ENCODE results near the gene RFNG. TPM values are rescaled to one million over a fixed set of nuclear protein-coding genes. Genes with fewer than 3 reads are reported as not detected.

The RFNG gene
- total RNA-seq, 1 donor from 2014 or later: 72.3 TPM

GRCh38 chr17:82082456-82082855, 30.8 kb upstream of the RFNG start:
- H3K27me3 ChIP-seq (ENCODE audit: control insufficient read depth, insufficient read depth, low read length): no peaks in the 10 kb centered on the region
- no peak for DNase-seq (ENCODE audit: low read depth)
- no peak overlapping the region for H3K4me3 ChIP-seq (ENCODE audit: low read depth, low read length)
- TF ChIP-seq, protein P1, sequence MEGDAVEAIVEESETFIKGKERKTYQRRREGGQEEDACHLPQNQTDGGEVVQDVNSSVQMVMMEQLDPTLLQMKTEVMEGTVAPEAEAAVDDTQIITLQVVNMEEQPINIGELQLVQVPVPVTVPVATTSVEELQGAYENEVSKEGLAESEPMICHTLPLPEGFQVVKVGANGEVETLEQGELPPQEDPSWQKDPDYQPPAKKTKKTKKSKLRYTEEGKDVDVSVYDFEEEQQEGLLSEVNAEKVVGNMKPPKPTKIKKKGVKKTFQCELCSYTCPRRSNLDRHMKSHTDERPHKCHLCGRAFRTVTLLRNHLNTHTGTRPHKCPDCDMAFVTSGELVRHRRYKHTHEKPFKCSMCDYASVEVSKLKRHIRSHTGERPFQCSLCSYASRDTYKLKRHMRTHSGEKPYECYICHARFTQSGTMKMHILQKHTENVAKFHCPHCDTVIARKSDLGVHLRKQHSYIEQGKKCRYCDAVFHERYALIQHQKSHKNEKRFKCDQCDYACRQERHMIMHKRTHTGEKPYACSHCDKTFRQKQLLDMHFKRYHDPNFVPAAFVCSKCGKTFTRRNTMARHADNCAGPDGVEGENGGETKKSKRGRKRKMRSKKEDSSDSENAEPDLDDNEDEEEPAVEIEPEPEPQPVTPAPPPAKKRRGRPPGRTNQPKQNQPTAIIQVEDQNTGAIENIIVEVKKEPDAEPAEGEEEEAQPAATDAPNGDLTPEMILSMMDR (IDR thresholded peaks at IDR 0.05; ENCODE audit: insufficient read depth, low read length, poor library complexity, severe bottlenecking): no peak
- H3K36me3 ChIP-seq (ENCODE audit: control insufficient read depth, insufficient read depth, low read length): peaks cover 11% of the 10 kb centered on the region

DNA sequence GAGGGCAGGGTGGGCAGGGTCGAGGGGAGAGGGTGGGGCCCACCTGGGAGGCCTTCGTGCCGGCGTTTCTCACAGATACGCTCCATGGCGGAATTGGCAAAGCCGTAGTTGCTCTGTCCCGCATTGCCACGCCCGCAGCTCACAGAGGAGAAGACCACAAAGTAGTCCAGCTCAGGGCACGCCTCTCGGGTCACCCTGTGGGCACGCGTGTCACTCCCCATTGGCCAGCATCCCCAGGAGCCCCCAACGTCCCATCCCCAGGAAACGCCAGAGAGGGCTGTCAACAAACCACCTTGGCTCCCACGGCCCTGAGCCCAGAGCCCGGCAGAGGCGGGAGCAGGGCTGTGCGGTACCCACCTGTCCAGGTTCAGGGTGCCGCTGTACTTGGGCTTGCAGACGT, 30.4 kb upstream of the RFNG start:
- DNase-seq (ENCODE audit: low read depth): no peak
- Histone ChIP-seq H3K36me3 (ENCODE audit: control insufficient read depth, insufficient read depth, low read length) (peaks cover 11% of the 10 kb centered on the region), H3K4me3 (ENCODE audit: low read depth, low read length) (no peak overlapping the region), H3K27me3 (ENCODE audit: control insufficient read depth, insufficient read depth, low read length) (no peaks in the 10 kb centered on the region)
- TF ChIP-seq, protein P1 (IDR thresholded peaks at IDR 0.05; ENCODE audit: insufficient read depth, low read length, poor library complexity, severe bottlenecking): no peak

DNA sequence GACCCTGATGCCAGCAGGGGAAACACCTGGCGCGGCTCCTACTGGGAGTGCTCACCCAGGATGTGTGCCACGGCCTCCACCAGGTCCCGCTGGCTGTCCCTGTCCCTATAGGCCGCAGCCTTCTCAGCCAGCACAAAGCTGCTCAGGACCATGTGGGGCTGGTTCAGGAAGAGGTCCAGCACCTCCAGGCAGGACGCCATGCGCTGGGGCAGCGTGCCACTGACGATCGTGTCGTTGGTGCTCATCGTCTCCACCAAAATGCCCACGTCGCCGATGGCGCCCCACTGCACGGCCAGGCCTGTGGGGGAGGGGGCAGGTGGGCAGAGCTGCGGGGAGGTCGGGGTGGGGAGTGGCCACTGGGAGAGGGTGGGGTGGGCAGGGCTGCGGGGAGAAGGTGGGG, 29.9 kb upstream of the RFNG start:
- Histone ChIP-seq H3K4me3 (ENCODE audit: low read depth, low read length) (no peak overlapping the region), H3K36me3 (ENCODE audit: control insufficient read depth, insufficient read depth, low read length) (peaks cover 11% of the 10 kb centered on the region), H3K27me3 (ENCODE audit: control insufficient read depth, insufficient read depth, low read length) (no peaks in the 10 kb centered on the region)
- TF ChIP-seq, protein P1 (IDR thresholded peaks at IDR 0.05; ENCODE audit: insufficient read depth, low read length, poor library complexity, severe bottlenecking): no peak
- DNase-seq (ENCODE audit: low read depth): no peak

DNA sequence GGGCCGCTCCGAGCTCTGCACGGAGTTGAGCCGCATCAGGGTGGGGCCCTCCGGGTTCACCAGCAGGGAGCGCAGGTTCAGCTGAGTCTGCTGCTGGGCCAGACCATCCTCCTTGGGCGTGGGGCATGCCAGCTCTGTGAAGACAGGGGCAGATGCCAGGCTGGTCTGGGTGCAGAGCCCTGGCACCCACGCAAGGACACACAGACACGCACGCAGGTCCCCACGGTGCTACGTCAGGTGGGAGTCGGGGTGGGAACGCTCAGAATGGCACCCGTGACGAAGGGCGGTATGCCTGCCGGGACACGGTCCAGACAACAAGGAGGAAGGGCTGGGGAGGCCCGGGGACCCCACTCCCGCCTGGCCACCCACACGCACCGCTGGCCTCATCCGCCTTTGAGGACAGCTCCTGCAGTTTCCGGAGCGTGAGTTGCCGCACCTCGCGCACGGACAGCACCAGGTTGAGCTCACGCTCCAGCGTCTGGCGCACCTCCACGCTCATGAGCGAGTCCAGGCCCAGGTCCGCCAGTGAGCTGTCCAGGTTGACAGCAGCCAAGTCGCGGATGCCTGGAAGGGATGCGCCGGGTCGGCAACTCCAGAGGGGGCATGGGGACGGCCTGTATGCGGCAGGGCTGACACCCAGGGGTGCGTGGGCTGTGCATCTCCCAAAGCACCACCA, 29.3 kb upstream of the RFNG start:
- no peak for DNase-seq (ENCODE audit: low read depth)
- peaks cover 11% of the 10 kb centered on the region for H3K36me3 ChIP-seq (ENCODE audit: control insufficient read depth, insufficient read depth, low read length)
- TF ChIP-seq, protein P1 (IDR thresholded peaks at IDR 0.05; ENCODE audit: insufficient read depth, low read length, poor library complexity, severe bottlenecking): no peak
- no peak overlapping the region for H3K4me3 ChIP-seq (ENCODE audit: low read depth, low read length)
- no peaks in the 10 kb centered on the region for H3K27me3 ChIP-seq (ENCODE audit: control insufficient read depth, insufficient read depth, low read length)

DNA sequence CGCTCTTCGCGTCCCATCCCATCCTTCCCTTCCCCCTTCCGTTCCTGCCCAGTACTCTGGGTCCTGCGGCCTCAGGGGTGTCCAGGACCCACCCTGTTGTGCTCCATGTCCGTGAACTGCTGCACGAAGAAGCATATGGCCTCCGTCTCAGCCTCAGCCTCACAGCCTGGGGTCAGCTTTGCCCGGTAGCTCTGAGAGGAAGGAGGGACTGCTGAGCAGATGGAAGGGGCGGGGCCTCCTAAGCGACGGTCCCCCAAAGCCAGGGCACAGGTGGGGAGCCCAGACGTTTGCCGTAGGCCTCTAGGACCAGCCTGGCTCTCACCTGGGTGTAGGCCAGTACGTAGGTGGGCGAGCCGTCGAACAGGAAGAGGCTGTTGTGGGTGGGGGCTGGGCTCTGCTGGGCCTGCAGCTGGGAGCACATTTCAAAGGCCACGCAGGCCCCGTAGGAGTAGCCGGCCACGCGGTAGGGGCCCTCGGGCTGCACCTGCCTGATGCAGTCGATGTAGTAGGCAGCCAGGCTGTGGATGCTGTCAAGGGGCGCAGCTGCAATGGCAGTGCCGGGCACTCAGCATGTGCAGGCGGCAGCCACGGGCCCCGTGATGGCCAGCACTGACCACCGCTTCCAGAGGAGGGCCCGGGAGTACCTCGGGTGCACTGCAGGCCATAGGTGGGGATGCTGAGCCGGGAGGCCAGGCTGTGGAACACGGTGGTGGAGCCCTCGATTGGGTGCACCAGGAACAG, 28.6 kb upstream of the RFNG start:
- TF ChIP-seq, protein P1 (IDR thresholded peaks at IDR 0.05; ENCODE audit: insufficient read depth, low read length, poor library complexity, severe bottlenecking): no peak
- no peak for DNase-seq (ENCODE audit: low read depth)
- Histone ChIP-seq H3K36me3 (ENCODE audit: control insufficient read depth, insufficient read depth, low read length) (peaks cover 11% of the 10 kb centered on the region), H3K27me3 (ENCODE audit: control insufficient read depth, insufficient read depth, low read length) (no peaks in the 10 kb centered on the region), H3K4me3 (ENCODE audit: low read depth, low read length) (no peak overlapping the region)
